Spleen (tissue), 11 donors: ENCODE results near the gene ATP1A1. TPM values are rescaled to one million over a fixed set of nuclear protein-coding genes. Genes with fewer than 3 reads are reported as not detected.

Experiments used
- DNase-seq: peaks from one replicate; pipeline ENCODE4 v3.0.0-alpha.2; 2020
- H3K27ac ChIP-seq, 8 donors: fragments of 200-600 bp; sonication (generic) in 7 of 8; 1 replicate in 4 of 8; 2 replicates in 4 of 8; pipeline versions ENCODE4 v1.5.0 to v1.8.0; 2016 to 2021; ENCODE audit warnings: inconsistent platforms in 4 of 8, mild to moderate bottlenecking in 4 of 8, moderate library complexity in 1 of 8
- H3K27me3 ChIP-seq, 7 donors: fragments of 200-600 bp; sonication (generic) in 6 of 7; replicated peaks in 1 of 7; 1 replicate in 4 of 7; 2 replicates in 3 of 7; pipeline versions ENCODE4 v1.5.0 to v1.8.0; 2016 to 2021; ENCODE audit warnings: inconsistent platforms in 3 of 7, mild to moderate bottlenecking in 1 of 7
- H3K36me3 ChIP-seq, 6 donors: fragments of 200-600 bp; sonication (generic) in 5 of 6; 1 replicate in 4 of 6; 2 replicates in 2 of 6; pipeline versions ENCODE4 v1.5.0 to v1.8.0; 2016 to 2021; ENCODE audit warnings: inconsistent platforms in 2 of 6
- H3K4me1 ChIP-seq, 6 donors: fragments of 200-600 bp; sonication (generic) in 5 of 6; 1 replicate in 3 of 6; 2 replicates in 3 of 6; pipeline versions ENCODE4 v1.5.0 to v1.8.0; 2016 to 2021; ENCODE audit warnings: inconsistent platforms in 3 of 6
- H3K4me3 ChIP-seq, 8 donors: fragments of 200-600 bp; sonication (generic) in 7 of 8; 1 replicate in 4 of 8; 2 replicates in 4 of 8; pipeline versions ENCODE4 v1.5.0 to v1.8.0; 2016 to 2021; ENCODE audit warnings: inconsistent platforms in 4 of 8, mild to moderate bottlenecking in 4 of 8, moderate library complexity in 2 of 8
- H3K9me3 ChIP-seq, 8 donors: fragments of 200-600 bp; sonication (generic) in 7 of 8; 1 replicate in 4 of 8; 2 replicates in 4 of 8; pipeline versions ENCODE4 v1.5.0 to v1.8.0; 2016 to 2021; ENCODE audit warnings: inconsistent platforms in 4 of 8
- CTCF ChIP-seq, 11 experiments: fragments of 200-600 bp in 7 of 11; fragments of 450-650 bp in 4 of 11; sonication (generic) in 4 of 11; IDR thresholded peaks in 8 of 11; conservative IDR thresholded peaks in 3 of 11; 1 replicate in 7 of 11; 2 replicates in 4 of 11; pipeline versions ENCODE4 v1.4.0 to v1.8.0; 2016 to 2021; ENCODE audit warnings: antibody characterized with exemption in 11 of 11, inconsistent platforms in 4 of 11, mild to moderate bottlenecking in 1 of 11
- POLR2A ChIP-seq, 3 donors: fragments of 450-650 bp; IDR thresholded peaks; one replicate each; pipeline ENCODE4 v1.5.1; 2017; ENCODE audit warnings: antibody characterized with exemption in 3 of 3, mild to moderate bottlenecking in 1 of 3
- POLR2AphosphoS5 ChIP-seq, 3 donors: sonication (generic); formaldehyde crosslinking; IDR thresholded peaks; one replicate each; pipeline ENCODE4 v1.5.1; 2017; ENCODE audit warnings: antibody characterized with exemption in 3 of 3
- WGBS, 5 donors: extraction: QIAGEN DNeasy Blood & Tissue Kit in 3 of 5; methylation state at CpG; one replicate each; pipeline versions ENCODE4 v1.1.5 to v1.1.7; 2013 to 2018; 5-methylcytosine and 5-hydroxymethylcytosine counted together
- intact Hi-C: fragments of 100-400 bp; cut with DNase I; formaldehyde crosslinking; loops from one replicate; pipeline ENCODE4 v1.15.0; 2023; ENCODE audit warnings: low total_unique reads
- polyA plus RNA-seq, 3 donors: library from polyadenylated mRNA; stranded (reverse); fragments of 200-250 nt; gene quantifications; one replicate each; pipeline ENCODE4 v1.2.1, GENCODE V29; 2013
- total RNA-seq, 7 donors: library from RNA; depleted of rRNA in 3 of 7; stranded (reverse); fragments of >200 nt in 3 of 7; fragmentation: NEBNext Ultra II Directional in 4 of 7; extraction: Animal tissue kit (Norgen Biotek cat#: 25700) in 4 of 7; gene quantifications; one replicate each; pipeline versions ENCODE4 v1.1.0 to v1.2.1, GENCODE V29; 2016 to 2021
- donor health status: healthy with polysubstance abuse.
- donor health status: DM: no; HTN: no; CAD: no; lungs with moderate emphysema.
- donor health status: DM: no; HTN: no; CAD: no.
- donor health status: Bipolar disorder and iron deficiency.
- donor health status: healthy.
- donor health status: DM: no; HTN: no; CAD: no.
- donor health status: DM: yes; HTN: yes; CAD: no.

The ATP1A1 gene
- total and polyA plus RNA-seq, 10 donors: 34.5 to 209 (median 130) TPM

DNA sequence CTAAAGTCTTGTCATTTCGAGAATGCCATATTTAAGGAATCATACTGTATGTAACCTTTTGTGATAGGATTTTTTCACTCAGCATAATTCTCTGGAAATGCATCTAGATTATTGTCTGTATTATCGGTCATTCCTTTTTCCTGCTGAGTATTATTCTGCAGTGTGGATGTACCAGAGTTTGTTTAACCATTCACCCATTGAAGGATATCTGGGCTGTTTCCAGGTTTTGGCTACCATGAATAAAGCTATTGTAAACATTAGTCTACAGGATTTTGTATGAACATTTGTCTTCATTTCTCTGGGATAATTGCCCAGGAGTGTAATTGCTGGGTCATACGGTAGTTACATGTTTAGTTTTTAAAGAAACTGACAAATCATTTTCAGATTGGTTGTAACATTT lies 61.8 kb downstream of the ATP1A1 start:
- Histone ChIP-seq H3K27ac (no peak overlapping the region), H3K27me3 (no peaks in the 10 kb centered on the region), H3K36me3 (no peaks in the 10 kb centered on the region), H3K4me1 (no peaks in the 10 kb centered on the region), H3K9me3 (no peaks in the 10 kb centered on the region), H3K4me3 (no peak overlapping the region)
- 90 to 95% (median 91%) methylated on average over 3 of the region's 3 CpGs for WGBS, 5 donors
- intact Hi-C loops: no loop called here
- no peak for DNase-seq
- TF ChIP-seq POLR2A (IDR thresholded peaks at IDR 0.05) (no peak), POLR2AphosphoS5 (IDR thresholded peaks at IDR 0.05) (no peak), CTCF (IDR thresholded peaks at IDR 0.05 in 8 of 11, conservative IDR thresholded peaks at IDR 0.05 in 3 of 11) (no peak)

DNA sequence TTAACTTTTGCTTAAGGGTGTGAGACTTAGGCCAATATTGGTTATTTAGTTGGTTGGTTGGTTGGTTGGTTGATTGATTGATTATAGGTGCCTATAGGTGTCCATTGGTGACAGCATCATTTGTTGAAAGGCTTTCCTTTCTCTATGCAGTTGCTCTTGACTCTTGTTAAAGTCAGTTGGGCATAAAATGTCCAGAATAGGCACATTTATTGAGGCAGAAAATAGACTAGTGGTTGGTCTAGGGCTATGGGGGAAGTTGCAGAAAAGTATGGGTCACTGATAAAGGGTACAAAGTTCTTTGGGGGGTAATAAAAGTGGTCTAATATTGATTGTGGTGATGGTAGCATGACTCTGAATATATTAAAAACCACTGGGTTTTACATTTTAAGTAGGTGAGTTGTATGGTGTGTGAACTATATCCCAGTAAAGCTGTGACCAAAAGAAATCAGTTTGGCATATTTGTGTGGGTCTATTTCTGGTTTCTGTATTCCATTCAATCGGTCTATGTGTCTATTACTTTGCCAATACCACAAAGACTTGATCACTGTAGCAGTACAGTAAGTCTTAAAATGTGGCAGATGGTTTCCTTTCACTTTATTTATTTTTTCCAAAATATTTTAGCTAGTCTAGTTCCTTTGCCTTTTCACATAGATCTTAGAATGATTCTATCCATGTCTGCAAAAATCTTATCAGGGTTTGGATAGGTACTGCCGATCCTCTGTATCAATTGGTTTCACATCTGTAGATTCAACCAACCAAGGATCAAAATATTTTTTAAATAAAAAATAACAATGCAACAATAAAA lies 63.0 kb downstream of the ATP1A1 start:
- TF ChIP-seq POLR2AphosphoS5 (IDR thresholded peaks at IDR 0.05) (no peak), POLR2A (IDR thresholded peaks at IDR 0.05) (no peak), CTCF (IDR thresholded peaks at IDR 0.05 in 8 of 11, conservative IDR thresholded peaks at IDR 0.05 in 3 of 11) (no peak)
- intact Hi-C loops: no loop called here

GRCh38 chr1:116436611-116436970 lies 63.5 kb downstream of the ATP1A1 start:
- H3K4me3 ChIP-seq: no peak overlapping the region
- H3K36me3 ChIP-seq: no peaks in the 10 kb centered on the region
- 96 to 99% (median 98%) methylated on average over 2 of the region's 2 CpGs for WGBS, 5 donors
- no peak for DNase-seq
- no peaks in the 10 kb centered on the region for H3K27me3 ChIP-seq
- no peak overlapping the region for H3K27ac ChIP-seq
- H3K9me3 ChIP-seq: no peaks in the 10 kb centered on the region
- no peak for TF ChIP-seq POLR2AphosphoS5 (IDR thresholded peaks at IDR 0.05)
- TF ChIP-seq POLR2A (IDR thresholded peaks at IDR 0.05): no peak
- TF ChIP-seq CTCF (IDR thresholded peaks at IDR 0.05 in 8 of 11, conservative IDR thresholded peaks at IDR 0.05 in 3 of 11): no peak
- intact Hi-C loops: no loop called here
- H3K4me1 ChIP-seq: no peaks in the 10 kb centered on the region

More for the DNA sequence above, 63.0 kb downstream of the ATP1A1 start:
- no peak for DNase-seq
- Histone ChIP-seq H3K27me3 (no peaks in the 10 kb centered on the region), H3K4me3 (no peak overlapping the region), H3K9me3 (no peaks in the 10 kb centered on the region), H3K4me1 (no peaks in the 10 kb centered on the region), H3K27ac (no peak overlapping the region), H3K36me3 (no peaks in the 10 kb centered on the region)
- WGBS, 5 donors: 84 to 99% (median 93%) methylated on average over 2 of the region's 2 CpGs

- peaks cover 0 to 12% (median 0%) of the 10 kb centered on the region in 7 donors for H3K27me3 ChIP-seq
- H3K36me3 ChIP-seq: no peaks in the 10 kb centered on the region
- H3K4me3 ChIP-seq: no peak overlapping the region
- no peak for DNase-seq
- intact Hi-C loops: no loop called here
- H3K9me3 ChIP-seq: no peaks in the 10 kb centered on the region
- no peak for TF ChIP-seq POLR2AphosphoS5 (IDR thresholded peaks at IDR 0.05)
- TF ChIP-seq POLR2A (IDR thresholded peaks at IDR 0.05): no peak
- TF ChIP-seq CTCF (IDR thresholded peaks at IDR 0.05 in 8 of 11, conservative IDR thresholded peaks at IDR 0.05 in 3 of 11): no peak
- H3K27ac ChIP-seq: no peak overlapping the region
- H3K4me1 ChIP-seq: no peaks in the 10 kb centered on the region
- 69 to 86% (median 80%) methylated on average over 1 of the region's 1 CpG for WGBS, 5 donors
Observed at GRCh38 chr1:116439701-116440100, 66.7 kb downstream of the ATP1A1 start.
